OCI-LY1 (cell line): ENCODE results near the gene FBXW5.
A peak's percentile ranks its signal among the peaks of the same experiment; 100 is the strongest.

Experiments
- H2AFZ ChIP-seq: fragments of 200-600 bp; sonication (generic), shearing (Covaris generic); 2 replicates; pipeline ENCODE4 v1.6.0; 2014; ENCODE audit warnings: antibody characterized with exemption, mild to moderate bottlenecking, low read length
- H3F3A ChIP-seq: fragments of 200-600 bp; sonication (generic), shearing (Covaris generic); 2 replicates; pipeline ENCODE4 v1.6.0; 2014; ENCODE audit warnings: mild to moderate bottlenecking, antibody characterized with exemption, low read length, moderate library complexity; ENCODE audit not compliant: insufficient read depth
- H3K27ac ChIP-seq: fragments of 200-600 bp; sonication (generic); 2 replicates; pipeline ENCODE4 v1.5.1; 2014; ENCODE audit warnings: low read length, mixed run types, mild to moderate bottlenecking, low read depth; ENCODE audit not compliant: poor library complexity, severe bottlenecking
- H3K27me3 ChIP-seq: fragments of 200-600 bp; sonication (generic); 2 replicates; pipeline ENCODE4 v1.6.0; 2014; ENCODE audit warnings: antibody characterized with exemption, mild to moderate bottlenecking, low read length, moderate library complexity; ENCODE audit not compliant: insufficient read depth
- H3K36me3 ChIP-seq: fragments of 200-600 bp; sonication (generic); 2 replicates; pipeline ENCODE4 v1.6.1; 2014; ENCODE audit warnings: mild to moderate bottlenecking, antibody characterized with exemption, low read length, moderate library complexity, mixed read lengths; ENCODE audit not compliant: insufficient read depth
- H3K4me1 ChIP-seq: fragments of 200-600 bp; sonication (generic); 2 replicates; pipeline ENCODE4 v1.5.1; 2014; ENCODE audit warnings: mild to moderate bottlenecking, low read length, moderate library complexity; ENCODE audit not compliant: insufficient read depth, severe bottlenecking
- H3K4me2 ChIP-seq: fragments of 200-600 bp; sonication (generic), shearing (Covaris generic); 2 replicates; pipeline ENCODE4 v1.6.1; 2014; ENCODE audit warnings: low read length
- H3K4me3 ChIP-seq: fragments of 200-600 bp; sonication (generic); 2 replicates; pipeline ENCODE4 v1.5.1; 2014; ENCODE audit warnings: low read length, low read depth, mild to moderate bottlenecking, mixed read lengths; ENCODE audit not compliant: poor library complexity, severe bottlenecking
- H3K79me2 ChIP-seq: fragments of 200-600 bp; shearing (Covaris generic); 2 replicates; pipeline ENCODE4 v1.6.1; 2016; ENCODE audit warnings: mixed run types, low read length, mixed read lengths; ENCODE audit not compliant: insufficient read depth
- H3K9ac ChIP-seq: fragments of 200-600 bp; sonication (generic), shearing (Covaris generic); 2 replicates; pipeline ENCODE4 v1.6.1; 2014; ENCODE audit warnings: mild to moderate bottlenecking, low read length, mixed read lengths
- H3K9me2 ChIP-seq: fragments of 200-600 bp; sonication (generic), shearing (Covaris generic); 2 replicates; pipeline ENCODE4 v1.6.1; 2014; ENCODE audit warnings: low read depth, mild to moderate bottlenecking, low read length, mixed read lengths
- H3K9me3 ChIP-seq: fragments of 200-600 bp; shearing (Covaris generic); 2 replicates; pipeline ENCODE4 v1.6.1; 2014; ENCODE audit warnings: low read length, mixed read lengths
- H4K20me1 ChIP-seq: fragments of 200-600 bp; sonication (generic), shearing (Covaris generic); 2 replicates; pipeline ENCODE4 v1.6.0; 2016; ENCODE audit warnings: mild to moderate bottlenecking, low read length; ENCODE audit not compliant: insufficient read depth
- EZH2 ChIP-seq: fragments of 200-600 bp; sonication (generic), shearing (Covaris generic); IDR thresholded peaks from 2 replicates; pipeline ENCODE4 v1.8.0; 2017; ENCODE audit warnings: borderline replicate concordance, mixed run types, mild to moderate bottlenecking, antibody characterized with exemption, low read length, moderate library complexity, mixed read lengths
- TF ChIP-seq, protein P1 (sequence below): fragments of 200-600 bp; sonication (generic), shearing (Covaris generic); IDR thresholded peaks from 2 replicates; pipeline ENCODE4 v1.5.1; 2017; ENCODE audit warnings: mild to moderate bottlenecking, antibody characterized with exemption, low read length, moderate library complexity, mixed read lengths

Gene FBXW5, protein sequence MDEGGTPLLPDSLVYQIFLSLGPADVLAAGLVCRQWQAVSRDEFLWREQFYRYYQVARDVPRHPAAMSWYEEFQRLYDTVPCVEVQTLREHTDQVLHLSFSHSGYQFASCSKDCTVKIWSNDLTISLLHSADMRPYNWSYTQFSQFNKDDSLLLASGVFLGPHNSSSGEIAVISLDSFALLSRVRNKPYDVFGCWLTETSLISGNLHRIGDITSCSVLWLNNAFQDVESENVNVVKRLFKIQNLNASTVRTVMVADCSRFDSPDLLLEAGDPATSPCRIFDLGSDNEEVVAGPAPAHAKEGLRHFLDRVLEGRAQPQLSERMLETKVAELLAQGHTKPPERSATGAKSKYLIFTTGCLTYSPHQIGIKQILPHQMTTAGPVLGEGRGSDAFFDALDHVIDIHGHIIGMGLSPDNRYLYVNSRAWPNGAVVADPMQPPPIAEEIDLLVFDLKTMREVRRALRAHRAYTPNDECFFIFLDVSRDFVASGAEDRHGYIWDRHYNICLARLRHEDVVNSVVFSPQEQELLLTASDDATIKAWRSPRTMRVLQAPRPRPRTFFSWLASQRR

DNA sequence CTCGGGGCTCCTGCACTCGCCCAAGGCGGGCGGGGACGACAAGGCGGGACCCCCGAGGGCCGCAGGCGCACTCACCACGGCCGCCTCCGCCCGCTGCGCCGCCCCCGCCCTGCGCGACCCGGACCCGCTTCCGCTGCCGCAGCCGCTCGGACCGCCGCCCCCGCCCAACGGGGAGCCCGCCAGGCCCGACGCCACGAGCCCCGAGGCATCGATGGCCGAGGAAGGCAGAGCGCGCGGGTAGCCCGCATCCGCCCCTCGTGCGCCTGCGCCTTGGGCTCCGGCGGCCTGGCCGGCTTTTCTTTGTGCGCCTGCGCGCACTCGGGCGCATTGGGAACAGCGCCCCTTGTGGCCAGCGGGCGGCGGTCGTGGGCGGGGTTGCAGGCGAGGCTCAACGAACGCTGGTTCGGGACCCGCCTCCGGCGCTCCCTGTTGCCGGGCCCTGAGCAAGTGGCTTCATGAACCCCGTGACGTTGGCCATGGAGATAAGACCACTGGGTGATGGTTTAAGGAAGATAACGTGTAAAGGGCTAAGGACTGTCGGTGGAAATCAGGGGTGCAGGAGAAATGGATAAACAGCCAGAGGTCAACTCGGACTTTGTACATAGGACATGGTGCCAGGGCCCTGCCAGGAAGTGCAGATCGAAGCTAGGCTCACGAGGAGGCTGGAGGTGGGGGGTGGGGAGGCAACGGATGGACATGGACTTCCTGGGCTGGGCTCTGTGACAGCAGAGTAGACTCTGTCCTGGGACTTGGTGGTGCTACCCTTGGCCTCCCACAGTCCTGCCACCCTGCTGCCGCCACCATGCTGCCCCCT is at the start of gene FBXW5, which contains the start of gene C8G:
TSS of gene FBXW5 (minus strand) at position 220 of the 814 bp plus-strand sequence. CDS start 655 bp downstream, outside the sequence.
TSS of gene C8G (plus strand) at position 725 of the 814 bp plus-strand sequence. CDS start at position 803, 78 bp downstream.
- Histone ChIP-seq H3K9me3 (no peaks in the 10 kb centered on the region), H3K9me2 (no peaks in the 10 kb centered on the region), H4K20me1 (no peaks in the 10 kb centered on the region), H3K79me2 (no peaks in the 10 kb centered on the region), H3K4me3 (peak within 1 kb of the TSS; percentile 91), H3K9ac (peak within 1 kb of the TSS; percentile 92), H3K27me3 (no peaks in the 10 kb centered on the region; the same call in 1 of the 2 replicates), H3K4me2 (peak within 1 kb of the TSS; percentile 80), H3K4me1 (peaks cover 19% of the 10 kb centered on the region), H3K36me3 (peaks cover 33% of the 10 kb centered on the region), H3F3A (no peaks in the 10 kb centered on the region), H3K27ac (no peak within 1 kb of the TSS), H2AFZ (no peak within 1 kb of the TSS)
- TF ChIP-seq EZH2 = no peak
- TF ChIP-seq, protein P1, sequence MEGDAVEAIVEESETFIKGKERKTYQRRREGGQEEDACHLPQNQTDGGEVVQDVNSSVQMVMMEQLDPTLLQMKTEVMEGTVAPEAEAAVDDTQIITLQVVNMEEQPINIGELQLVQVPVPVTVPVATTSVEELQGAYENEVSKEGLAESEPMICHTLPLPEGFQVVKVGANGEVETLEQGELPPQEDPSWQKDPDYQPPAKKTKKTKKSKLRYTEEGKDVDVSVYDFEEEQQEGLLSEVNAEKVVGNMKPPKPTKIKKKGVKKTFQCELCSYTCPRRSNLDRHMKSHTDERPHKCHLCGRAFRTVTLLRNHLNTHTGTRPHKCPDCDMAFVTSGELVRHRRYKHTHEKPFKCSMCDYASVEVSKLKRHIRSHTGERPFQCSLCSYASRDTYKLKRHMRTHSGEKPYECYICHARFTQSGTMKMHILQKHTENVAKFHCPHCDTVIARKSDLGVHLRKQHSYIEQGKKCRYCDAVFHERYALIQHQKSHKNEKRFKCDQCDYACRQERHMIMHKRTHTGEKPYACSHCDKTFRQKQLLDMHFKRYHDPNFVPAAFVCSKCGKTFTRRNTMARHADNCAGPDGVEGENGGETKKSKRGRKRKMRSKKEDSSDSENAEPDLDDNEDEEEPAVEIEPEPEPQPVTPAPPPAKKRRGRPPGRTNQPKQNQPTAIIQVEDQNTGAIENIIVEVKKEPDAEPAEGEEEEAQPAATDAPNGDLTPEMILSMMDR = peak; percentile 87

DNA sequence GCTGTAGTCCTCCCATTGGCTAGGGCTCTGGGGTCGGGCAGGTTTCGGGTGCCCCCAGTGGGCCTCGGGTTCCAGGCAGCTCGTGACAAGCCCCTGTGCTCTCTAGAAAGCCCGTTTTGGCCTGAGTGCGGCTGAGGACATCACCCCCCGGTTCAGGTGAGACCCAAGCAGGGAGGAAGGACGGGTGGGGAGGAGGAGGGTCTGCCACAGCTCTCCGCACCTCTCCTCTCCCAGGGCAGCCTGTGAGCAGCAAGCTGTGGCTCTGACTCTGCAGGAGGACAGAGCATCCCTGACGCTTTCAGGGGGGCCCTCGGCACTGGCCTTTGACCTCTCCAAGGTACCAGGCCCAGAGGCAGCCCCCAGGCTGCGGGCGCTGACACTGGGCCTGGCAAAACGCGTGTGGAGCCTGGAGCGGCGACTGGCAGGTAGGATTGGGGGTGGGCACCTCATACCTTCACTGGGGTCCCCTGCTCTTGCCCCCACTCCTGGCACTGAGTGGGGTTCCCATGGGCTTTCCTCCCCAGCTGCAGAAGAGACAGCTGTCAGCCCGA is 48.4 kb upstream of the FBXW5 start:
- TF ChIP-seq, protein P1 = no peak
- no peak for TF ChIP-seq EZH2
- no peak overlapping the region for H2AFZ ChIP-seq
- H3K4me2 ChIP-seq = peak overlapping the region; percentile 94
- peak overlapping the region; percentile 73 for H3K9ac ChIP-seq
- no peaks in the 10 kb centered on the region for H3K79me2 ChIP-seq
- H3F3A ChIP-seq = no peaks in the 10 kb centered on the region
- H3K27me3 ChIP-seq = peaks cover 10% of the 10 kb centered on the region; the same call in 1 of the 2 replicates
- H3K9me2 ChIP-seq = no peaks in the 10 kb centered on the region
- H4K20me1 ChIP-seq = no peaks in the 10 kb centered on the region
- no peaks in the 10 kb centered on the region; the same call in 1 of the 2 replicates for H3K36me3 ChIP-seq
- H3K4me1 ChIP-seq = peaks cover 20% of the 10 kb centered on the region
- H3K9me3 ChIP-seq = no peaks in the 10 kb centered on the region
- H3K27ac ChIP-seq = peak overlapping the region; percentile 16
- H3K4me3 ChIP-seq = peak overlapping the region; percentile 85
